GM13977 (cell line): Measurements from ENCODE around the gene TBXA2R.

Experiments used
- DNase-seq: peaks from one replicate; pipeline ENCODE4 v3.0.0; 2012; ENCODE audit warnings: low spot score
- CTCF ChIP-seq: IDR thresholded peaks from 2 replicates; pipeline ENCODE4 v1.5.1; 2012; ENCODE audit warnings: mild to moderate bottlenecking, control low read depth; ENCODE audit not compliant: insufficient read depth; ENCODE audit errors: extremely low read depth, missing control alignments
- in situ Hi-C: fragments of 300-500 bp; cut with MboI; formaldehyde crosslinking; loops from one replicate; pipeline ENCODE4 v1.12.0; 2022; ENCODE audit warnings: low sequenced_read_pairs, low pct_unique_long_range_greater_than_20kb, mixed read lengths, inconsistent platforms; ENCODE audit not compliant: unreplicated experiment

TBXA2R gene

DNA sequence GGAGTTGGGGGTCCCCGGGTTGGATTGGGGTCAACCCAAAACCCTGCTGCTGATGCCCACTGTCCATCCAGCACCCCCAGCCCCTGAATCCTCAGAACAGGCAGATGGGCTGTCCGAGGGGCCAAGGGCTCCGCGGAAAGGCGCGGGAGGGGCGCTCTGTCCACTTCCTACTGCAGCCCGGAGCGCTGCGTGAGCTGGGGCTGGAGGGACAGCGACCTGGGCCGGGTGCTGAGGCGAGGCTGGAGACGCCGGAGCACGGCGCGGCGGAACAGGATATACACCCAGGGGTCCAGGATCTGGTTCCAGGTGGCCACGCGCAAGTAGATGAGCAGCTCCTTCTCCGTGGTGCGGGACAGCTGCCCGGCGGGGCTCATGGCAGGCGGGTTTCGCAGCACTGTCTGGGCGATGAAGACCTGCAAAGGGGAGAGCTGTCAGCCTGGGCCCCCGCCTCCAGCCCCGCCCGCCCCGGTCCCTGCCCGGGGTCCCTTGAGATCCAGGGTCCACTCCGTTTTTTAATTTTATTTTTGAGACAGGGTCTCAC is 11.1 kb downstream of the TBXA2R start:
- no peak for DNase-seq
- no peak for TF ChIP-seq CTCF
- in situ Hi-C loops, result no loop called here

DNA sequence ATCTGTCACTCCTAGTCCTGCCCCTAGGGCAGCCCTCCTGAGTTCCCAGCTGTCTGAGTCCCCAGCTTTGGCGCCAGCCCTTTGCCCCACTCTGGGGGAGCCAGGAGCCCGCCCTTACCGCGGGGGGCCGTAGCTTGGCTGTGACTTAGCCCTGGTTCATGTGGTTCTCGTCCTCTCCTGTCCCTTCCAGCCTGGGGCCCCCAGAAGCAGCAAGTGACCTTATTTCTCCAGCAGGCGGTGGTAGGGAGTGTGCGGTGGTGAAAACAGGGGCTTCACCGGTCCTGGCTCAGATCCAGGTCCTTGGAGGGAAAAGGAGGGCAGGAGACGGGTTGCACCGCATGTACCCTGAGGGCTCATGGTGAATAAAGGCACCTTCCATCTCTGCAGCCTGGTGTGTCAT is 13.5 kb downstream of the TBXA2R start:
- TF ChIP-seq CTCF, result no peak
- DNase-seq, result no peak
- in situ Hi-C loops, result no loop called here

- no peak for TF ChIP-seq CTCF
- DNase-seq, result no peak
- in situ Hi-C loops, result no loop called here
Observed at GRCh38 chr19:3591876-3592613, 14.6 kb downstream of the TBXA2R start.

GRCh38 chr19:3590991-3591659 is 15.6 kb downstream of the TBXA2R start:
- TF ChIP-seq CTCF, result no peak
- DNase-seq, result no peak
- in situ Hi-C loops, result no loop called here

- no peak for TF ChIP-seq CTCF
- in situ Hi-C loops, result no loop called here
- no peak for DNase-seq
Observed at GRCh38 chr19:3589949-3590348, 16.7 kb downstream of the TBXA2R start.

GRCh38 chr19:3589439-3589838 is 17.2 kb downstream of the TBXA2R start:
- in situ Hi-C loops, result no loop called here
- TF ChIP-seq CTCF, result no peak
- DNase-seq, result no peak
